Measurements from ENCODE around the gene DAAM1.

DAAM1 gene

GRCh38 chr14:59213368-59214315 lies 25.2 kb downstream of the DAAM1 start:
- TF ChIP-seq CTCF (IDR thresholded peaks at IDR 0.05; ENCODE audit: low read depth, low read length, missing control alignments) = no peak
- no peak overlapping the region for H3K4me3 ChIP-seq (ENCODE audit: low read depth, low read length)
- no peak for DNase-seq (ENCODE audit: low read depth)

GRCh38 chr14:59214702-59215302 lies 26.3 kb downstream of the DAAM1 start:
- DNase-seq (ENCODE audit: low read depth) = no peak
- TF ChIP-seq CTCF (IDR thresholded peaks at IDR 0.05; ENCODE audit: low read depth, low read length, missing control alignments) = no peak
- H3K4me3 ChIP-seq (ENCODE audit: low read depth, low read length) = no peak overlapping the region

GRCh38 chr14:59215322-59215721 lies 26.9 kb downstream of the DAAM1 start:
- H3K4me3 ChIP-seq (ENCODE audit: low read depth, low read length) = no peak overlapping the region
- no peak for DNase-seq (ENCODE audit: low read depth)
- TF ChIP-seq CTCF (IDR thresholded peaks at IDR 0.05; ENCODE audit: low read depth, low read length, missing control alignments) = no peak

- no peak for TF ChIP-seq CTCF (IDR thresholded peaks at IDR 0.05; ENCODE audit: low read depth, low read length, missing control alignments)
- H3K4me3 ChIP-seq (ENCODE audit: low read depth, low read length) = no peak overlapping the region
- DNase-seq (ENCODE audit: low read depth) = no peak
Measured at GRCh38 chr14:59215757-59216156, 27.3 kb downstream of the DAAM1 start.

GRCh38 chr14:59217011-59217410 lies 28.5 kb downstream of the DAAM1 start:
- H3K4me3 ChIP-seq (ENCODE audit: low read depth, low read length) = no peak overlapping the region
- no peak for TF ChIP-seq CTCF (IDR thresholded peaks at IDR 0.05; ENCODE audit: low read depth, low read length, missing control alignments)
- DNase-seq (ENCODE audit: low read depth) = no peak

- DNase-seq (ENCODE audit: low read depth) = no peak
- no peak for TF ChIP-seq CTCF (IDR thresholded peaks at IDR 0.05; ENCODE audit: low read depth, low read length, missing control alignments)
- H3K4me3 ChIP-seq (ENCODE audit: low read depth, low read length) = no peak overlapping the region
Measured at GRCh38 chr14:59221568-59221967, 33.1 kb downstream of the DAAM1 start.
